Heart left ventricle (tissue), 16 donors: ENCODE data around the gene MCM7. TPM values are rescaled to one million over a fixed set of nuclear protein-coding genes. Genes with fewer than 3 reads are reported as not detected.
"Not testable (repeated sequence)": the region's sequence is repeated elsewhere in the genome, so short reads cannot be mapped to it uniquely, and the experiment has no call there.

Experiments used
- ATAC-seq, 4 donors: fragments of 200-7000 bp; cut with Tn5 transposase; one replicate each; pipeline ENCODE4 v1.9.1; 2020 to 2022; ENCODE audit warnings: moderate library complexity in 4 of 4, mild to moderate bottlenecking in 3 of 4, moderate number of reproducible peaks in 1 of 4
- DNase-seq, 5 donors: peaks; one replicate each; pipeline ENCODE4 v3.0.0-alpha.2; 2020
- H3K27ac ChIP-seq, 12 donors: fragments of 200-600 bp; sonication (generic) in 4 of 12; one replicate each; pipeline versions ENCODE4 v1.5.0 to v1.8.0; 2016 to 2022; ENCODE audit warnings: mild to moderate bottlenecking in 2 of 12
- H3K27me3 ChIP-seq, 9 donors: fragments of 200-600 bp; sonication (generic) in 2 of 9; one replicate each; pipeline versions ENCODE4 v1.5.1 to v1.8.0; 2016 to 2022; ENCODE audit warnings: mild to moderate bottlenecking in 3 of 9
- H3K36me3 ChIP-seq, 9 donors: fragments of 200-600 bp; sonication (generic) in 2 of 9; one replicate each; pipeline versions ENCODE4 v1.5.0 to v1.8.0; 2018 to 2022; ENCODE audit warnings: mild to moderate bottlenecking in 2 of 9
- H3K4me1 ChIP-seq, 12 donors: fragments of 200-600 bp; sonication (generic) in 4 of 12; one replicate each; pipeline versions ENCODE4 v1.5.0 to v1.8.0; 2016 to 2022; ENCODE audit warnings: mild to moderate bottlenecking in 3 of 12
- H3K4me3 ChIP-seq, 12 donors: fragments of 200-600 bp; sonication (generic) in 4 of 12; one replicate each; pipeline versions ENCODE4 v1.5.0 to v1.8.0; 2017 to 2022; ENCODE audit warnings: mild to moderate bottlenecking in 9 of 12, moderate library complexity in 4 of 12
- H3K9me3 ChIP-seq, 12 donors: fragments of 200-600 bp; sonication (generic) in 4 of 12; one replicate each; pipeline versions ENCODE4 v1.5.0 to v1.8.0; 2016 to 2022; ENCODE audit warnings: mild to moderate bottlenecking in 1 of 12
- POLR2A ChIP-seq, 2 donors: fragments of 450-650 bp; IDR thresholded peaks; one replicate each; pipeline ENCODE4 v1.6.1; 2017; ENCODE audit warnings: antibody characterized with exemption in 2 of 2, mild to moderate bottlenecking in 2 of 2, moderate library complexity in 2 of 2
- WGBS, 4 donors: extraction: QIAGEN DNeasy Blood & Tissue Kit in 2 of 4; methylation state at CpG; one replicate each; pipeline versions ENCODE4 v1.1.5 to v1.1.7; 2013 to 2018; 5-methylcytosine and 5-hydroxymethylcytosine counted together
- intact Hi-C, 10 donors: fragments of 100-400 bp; cut with DNase I; formaldehyde crosslinking; loops; one replicate each; pipeline versions ENCODE4 v1.11.1 to v1.14.2; 2022
- polyA plus RNA-seq, 2 donors: library from polyadenylated mRNA; stranded (reverse); fragments of 200-250 nt; gene quantifications; one replicate each; pipeline ENCODE4 v1.2.3, GENCODE V29; 2013
- total RNA-seq, 9 donors: library from RNA; depleted of rRNA in 2 of 9; stranded (reverse); fragments of >200 nt in 2 of 9; fragmentation: NEBNext Ultra II Directional in 3 of 9; extraction: Animal tissue kit (Norgen Biotek cat#: 25700) in 3 of 9; gene quantifications; one replicate each; pipeline versions ENCODE4 v1.1.0 to v1.2.4, GENCODE V29; 2016 to 2023
- TF ChIP-seq, protein P1 (sequence below), 12 donors: fragments of 200-600 bp; sonication (generic) in 4 of 12; IDR thresholded peaks; one replicate each; pipeline versions ENCODE4 v1.5.0 to v1.8.0; 2018 to 2022; ENCODE audit warnings: antibody characterized with exemption in 12 of 12, mild to moderate bottlenecking in 5 of 12
- donor health status: ischemic (EF 13 %, LVEDD 7.1; RV severe dilation, severe dysfunction).
- donor health status: healthy with polysubstance abuse.
- donor health status: DM: no; HTN: yes; CAD: no.
- donor health status: DM: no; HTN: no; CAD: no.
- donor health status: ischemic (EF 25% LVEDD 6.9; RV normal size, moderate dysfunction).
- donor health status: ischemic (EF 25% LVEDD 5.7; RV mildly dilated, moderate dysfunction).
- donor health status: healthy.
- donor health status: DM: yes; HTN: yes; CAD: no.
- donor health status: ischemic (EF 35%, LVEDD 5.7; RV mildly dilated, moderate dysfunction).
- donor health status: nonischemic (EF 11% LVEDD 7.7; RV severe dilation, severe dysfunction).
- donor health status: DM: yes; HTN: yes; CAD: no.
- donor health status: PGD.
- donor health status: ischemic (EF 29% LVEDD 5.4; RV normal size, mild dysfunction).
- donor health status: nonischemic (EF 23%, LVEDD 6.1; RV moderate dilation, normal function).

The MCM7 gene
- total and polyA plus RNA-seq, 11 donors: 12.8 to 34.4 (median 17.2) TPM

DNA sequence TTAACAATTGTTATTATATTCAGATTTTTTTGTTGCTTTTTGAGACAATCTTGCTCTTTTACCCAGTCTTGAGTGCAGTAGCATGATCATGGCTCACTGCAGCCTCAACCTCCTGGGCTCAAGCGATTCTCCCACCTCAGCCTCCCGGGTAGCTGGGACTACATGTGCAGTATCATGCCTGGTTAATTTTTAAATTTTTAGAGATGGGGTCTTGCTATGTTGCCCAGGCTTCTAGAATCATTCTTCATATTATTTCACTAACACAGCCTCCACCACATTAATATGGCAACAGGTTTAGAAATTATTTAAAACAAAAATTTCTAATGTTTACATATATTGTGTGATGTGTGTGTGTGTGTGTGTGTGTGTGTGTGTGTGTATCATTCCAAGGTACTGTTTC lies 46.1 kb upstream of the MCM7 start:
- DNase-seq (no peak), ATAC-seq (no peak)
- TF ChIP-seq, protein P1, sequence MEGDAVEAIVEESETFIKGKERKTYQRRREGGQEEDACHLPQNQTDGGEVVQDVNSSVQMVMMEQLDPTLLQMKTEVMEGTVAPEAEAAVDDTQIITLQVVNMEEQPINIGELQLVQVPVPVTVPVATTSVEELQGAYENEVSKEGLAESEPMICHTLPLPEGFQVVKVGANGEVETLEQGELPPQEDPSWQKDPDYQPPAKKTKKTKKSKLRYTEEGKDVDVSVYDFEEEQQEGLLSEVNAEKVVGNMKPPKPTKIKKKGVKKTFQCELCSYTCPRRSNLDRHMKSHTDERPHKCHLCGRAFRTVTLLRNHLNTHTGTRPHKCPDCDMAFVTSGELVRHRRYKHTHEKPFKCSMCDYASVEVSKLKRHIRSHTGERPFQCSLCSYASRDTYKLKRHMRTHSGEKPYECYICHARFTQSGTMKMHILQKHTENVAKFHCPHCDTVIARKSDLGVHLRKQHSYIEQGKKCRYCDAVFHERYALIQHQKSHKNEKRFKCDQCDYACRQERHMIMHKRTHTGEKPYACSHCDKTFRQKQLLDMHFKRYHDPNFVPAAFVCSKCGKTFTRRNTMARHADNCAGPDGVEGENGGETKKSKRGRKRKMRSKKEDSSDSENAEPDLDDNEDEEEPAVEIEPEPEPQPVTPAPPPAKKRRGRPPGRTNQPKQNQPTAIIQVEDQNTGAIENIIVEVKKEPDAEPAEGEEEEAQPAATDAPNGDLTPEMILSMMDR (IDR thresholded peaks at IDR 0.05): no peak
- TF ChIP-seq POLR2A (IDR thresholded peaks at IDR 0.05): no peak
- Histone ChIP-seq H3K4me1 (peaks cover 0 to 36% (median 12%) of the 10 kb centered on the region in 12 donors), H3K27me3 (no peaks in the 10 kb centered on the region), H3K4me3 (no peak overlapping the region), H3K27ac (no peak overlapping the region), H3K9me3 (no peaks in the 10 kb centered on the region), H3K36me3 (peaks cover 0 to 18% (median 0%) of the 10 kb centered on the region in 9 donors)
- WGBS, 4 donors: 94 to 99% (median 97%) methylated on average over 2 of the region's 2 CpGs
- intact Hi-C loops: loop anchor here in 1 of 10 donors (10.0 kb wide), 1 partner anchor 198 kb away; no protein-coding TSS in a partner anchor

DNA sequence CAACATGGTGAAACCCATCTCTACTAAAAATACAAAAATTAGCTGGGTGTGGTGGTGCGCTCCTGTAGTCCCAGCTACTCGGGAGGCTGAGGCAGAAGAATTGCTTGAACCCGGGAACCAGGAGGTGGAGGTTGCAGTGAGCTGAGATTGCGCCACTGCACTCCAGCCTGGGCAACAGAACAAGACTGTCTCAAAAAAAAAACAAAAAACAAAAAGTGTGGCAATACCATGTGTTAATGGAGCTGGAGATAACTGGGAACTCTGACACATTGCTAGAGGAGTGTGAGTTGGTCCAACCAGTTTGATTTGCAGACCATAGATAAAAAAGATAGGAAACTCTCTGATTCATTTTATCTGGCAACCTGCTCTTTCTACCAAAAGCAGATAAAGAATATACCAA lies 45.2 kb upstream of the MCM7 start:
- not testable (repeated sequence) for H3K27ac ChIP-seq, H3K27me3 ChIP-seq, ATAC-seq, DNase-seq, H3K4me3 ChIP-seq, H3K36me3 ChIP-seq, H3K9me3 ChIP-seq
- H3K4me1 ChIP-seq: peaks cover 0 to 27% (median 12%) of the 10 kb centered on the region in 12 donors
- 77 to 95% (median 92%) methylated on average over 4 of the region's 4 CpGs for WGBS, 4 donors
- intact Hi-C loops: loop anchor here in 1 of 10 donors (10.0 kb wide), 1 partner anchor 198 kb away; no protein-coding TSS in a partner anchor

DNA sequence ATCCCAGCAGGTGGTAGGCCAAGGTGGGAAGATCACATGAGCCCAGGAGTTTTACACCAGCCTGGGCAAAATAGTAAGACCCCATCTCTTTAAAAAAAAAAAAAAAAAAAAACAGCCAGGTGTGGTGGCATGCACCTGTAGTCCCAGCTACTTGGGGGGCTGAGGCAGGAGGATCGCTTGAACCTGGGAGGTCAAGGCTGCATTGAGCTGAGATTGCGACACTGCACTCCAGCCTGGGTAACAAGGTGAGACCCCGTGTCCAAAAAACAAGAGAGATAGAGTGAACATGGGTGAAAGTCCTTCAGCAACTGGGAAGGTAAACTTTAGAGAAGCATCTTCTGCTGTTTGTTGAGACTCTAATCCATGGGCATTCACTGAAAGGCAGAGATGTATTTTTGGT lies 41.3 kb upstream of the MCM7 start:
- no peak overlapping the region for H3K4me3 ChIP-seq
- no peaks in the 10 kb centered on the region for H3K36me3 ChIP-seq
- H3K27me3 ChIP-seq: peaks cover 0 to 15% (median 0%) of the 10 kb centered on the region in 9 donors
- intact Hi-C loops: loop anchor here in 1 of 10 donors (10.0 kb wide), 1 partner anchor 202 kb away; no protein-coding TSS in a partner anchor
- 93 to 95% (median 94%) methylated on average over 3 of the region's 3 CpGs for WGBS, 4 donors
- no peak overlapping the region for H3K27ac ChIP-seq
- no peak for TF ChIP-seq POLR2A (IDR thresholded peaks at IDR 0.05)
- TF ChIP-seq, protein P1 (IDR thresholded peaks at IDR 0.05): no peak
- H3K9me3 ChIP-seq: no peaks in the 10 kb centered on the region
- no peak for ATAC-seq
- DNase-seq: no peak
- H3K4me1 ChIP-seq: no peaks in the 10 kb centered on the region

DNA sequence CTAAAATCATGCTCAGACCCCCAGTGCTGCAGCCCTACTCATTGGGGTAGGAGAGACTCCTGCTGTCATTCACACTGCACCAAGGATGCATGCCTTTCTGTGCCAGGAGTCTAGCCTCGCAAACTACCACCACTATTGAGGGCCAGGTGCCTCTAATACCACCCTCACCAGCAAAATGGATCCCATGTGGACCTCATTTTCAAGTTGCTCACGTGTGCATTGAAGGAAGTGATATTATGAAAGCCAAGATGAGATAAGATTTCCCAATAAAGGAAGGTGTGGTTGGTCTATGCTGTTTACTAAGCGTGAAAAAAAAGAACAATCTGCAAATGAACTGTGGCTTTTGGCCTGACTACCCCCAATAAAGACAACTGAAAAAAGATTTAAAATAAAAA lies 40.4 kb upstream of the MCM7 start:
- Histone ChIP-seq H3K36me3 (no peaks in the 10 kb centered on the region), H3K4me1 (no peaks in the 10 kb centered on the region), H3K27me3 (peaks cover 0 to 15% (median 0%) of the 10 kb centered on the region in 9 donors), H3K4me3 (no peak overlapping the region), H3K9me3 (no peaks in the 10 kb centered on the region), H3K27ac (no peak overlapping the region)
- no peak for TF ChIP-seq POLR2A (IDR thresholded peaks at IDR 0.05)
- ATAC-seq (no peak), DNase-seq (no peak)
- intact Hi-C loops: loop anchor here in 1 of 10 donors (10.0 kb wide), 1 partner anchor 203 kb away; no protein-coding TSS in a partner anchor
- 62 to 67% (median 66%) methylated on average over 3 of the region's 3 CpGs for WGBS, 4 donors

DNA sequence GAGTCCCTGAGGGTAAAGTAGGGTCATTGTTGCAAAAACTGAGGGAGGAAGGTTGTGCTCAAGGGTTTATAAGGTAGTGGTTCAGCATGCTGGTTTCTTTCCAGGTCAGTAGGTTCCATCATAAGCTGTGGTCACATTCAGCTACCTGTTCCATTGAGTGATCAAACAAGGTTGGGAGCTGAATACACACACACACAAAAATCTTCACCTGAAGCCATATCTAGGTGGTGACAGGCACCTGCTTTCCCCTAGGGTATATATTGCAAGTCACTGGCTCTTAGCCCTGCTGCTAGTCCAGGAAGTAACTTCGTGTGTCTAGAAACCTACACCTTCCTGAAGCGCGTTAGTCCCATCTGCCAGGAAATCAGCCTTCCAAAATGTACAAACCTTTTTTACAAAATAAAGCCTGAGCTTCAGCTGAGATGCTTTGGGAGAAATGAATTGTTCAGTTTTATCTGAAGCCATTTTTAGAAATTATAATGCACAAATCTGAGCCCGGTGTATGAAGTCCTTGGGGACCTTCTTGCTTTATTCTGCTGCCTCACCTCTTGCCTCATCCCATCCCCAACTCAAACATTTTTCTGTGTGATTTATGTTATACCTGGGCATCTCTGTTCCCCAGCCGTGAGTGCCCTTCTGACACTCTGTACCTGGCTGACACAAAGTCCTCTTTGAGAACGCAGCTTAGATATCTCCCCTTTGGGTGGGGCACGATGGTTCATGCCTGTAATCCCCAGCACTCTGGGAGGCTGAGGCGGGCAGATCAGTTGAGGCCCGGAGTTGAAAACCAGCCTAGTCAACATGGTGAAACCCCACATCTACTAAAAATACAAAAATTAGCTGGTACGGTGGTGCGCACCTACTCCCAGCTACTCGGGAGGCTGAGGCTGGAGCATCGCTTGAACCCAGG lies 36.9 kb upstream of the MCM7 start:
- Histone ChIP-seq H3K27ac (no peak overlapping the region), H3K4me3 (no peak overlapping the region), H3K27me3 (peaks cover 0 to 15% (median 0%) of the 10 kb centered on the region in 9 donors), H3K9me3 (no peaks in the 10 kb centered on the region), H3K36me3 (no peaks in the 10 kb centered on the region), H3K4me1 (no peaks in the 10 kb centered on the region)
- DNase-seq: no peak
- ATAC-seq: no peak
- intact Hi-C loops: loop anchor here in 3 of 10 donors (5.0 to 10.0 kb wide), 3 partner anchors 79 to 217 kb away; partner anchors contain the start of genes PILRB (in 1 of the 3) and PVRIG (in 1 of the 3)
- WGBS, 4 donors: 76 to 80% (median 78%) methylated on average over 13 of the region's 13 CpGs
- TF ChIP-seq, protein P1 (IDR thresholded peaks at IDR 0.05): no peak
- no peak for TF ChIP-seq POLR2A (IDR thresholded peaks at IDR 0.05)
